22Rv1 (cell line): ENCODE data around the gene MPI.
A peak's percentile ranks its signal among the peaks of the same experiment; 100 is the strongest.

Experiments used
- H3K27ac ChIP-seq: fragments of 450-650 bp; 2 replicates; pipeline ENCODE4 v1.5.1; 2017
- CTCF ChIP-seq: fragments of 450-650 bp; IDR thresholded peaks from 2 replicates; pipeline ENCODE4 v1.5.1; 2017; ENCODE audit warnings: mild to moderate bottlenecking
- ZFX ChIP-seq: fragments of 450-650 bp; IDR thresholded peaks from 2 replicates; pipeline ENCODE4 v1.6.1; 2017; ENCODE audit warnings: antibody characterized with exemption, borderline replicate concordance

The MPI gene

GRCh38 chr15:74895830-74896229 lies 6.0 kb downstream of the MPI start:
- no peak for TF ChIP-seq CTCF
- no peak for TF ChIP-seq ZFX
- 0 out of 2 replicates have a peak overlapping the region, but pooled peaks have one; percentile 12 for H3K27ac ChIP-seq

GRCh38 chr15:74896316-74896715 lies 6.5 kb downstream of the MPI start:
- 0 out of 2 replicates have a peak overlapping the region, but pooled peaks have one; percentile 12 for H3K27ac ChIP-seq
- TF ChIP-seq ZFX (no peak), CTCF (no peak)

- TF ChIP-seq ZFX, result no peak
- TF ChIP-seq CTCF, result no peak
- 0 out of 2 replicates have a peak overlapping the region, but pooled peaks have one; percentile 12 for H3K27ac ChIP-seq
Observed at GRCh38 chr15:74897300-74897701, 7.5 kb downstream of the MPI start.

GRCh38 chr15:74901612-74902063 lies 11.8 kb downstream of the MPI start:
- H3K27ac ChIP-seq, result peak overlapping the region; percentile 29
- no peak for TF ChIP-seq ZFX
- peak; percentile 97 for TF ChIP-seq CTCF

GRCh38 chr15:74902295-74903075 lies 12.6 kb downstream of the MPI start:
- peak overlapping the region; percentile 29 for H3K27ac ChIP-seq
- TF ChIP-seq ZFX, result no peak
- TF ChIP-seq CTCF, result no peak

- TF ChIP-seq CTCF, result no peak
- no peak for TF ChIP-seq ZFX
- no peak overlapping the region for H3K27ac ChIP-seq
Observed at GRCh38 chr15:74903676-74904075, 13.8 kb downstream of the MPI start.

GRCh38 chr15:74904190-74904805 lies 14.5 kb downstream of the MPI start:
- H3K27ac ChIP-seq, result peak overlapping the region; percentile 92; the same call in 1 of the 2 replicates
- TF ChIP-seq CTCF, result no peak
- TF ChIP-seq ZFX, result no peak
